Measurements from ENCODE around the gene TMEM187.
A peak's percentile ranks its signal among the peaks of the same experiment; 100 is the strongest.

TMEM187 gene

GRCh38 chrX:153935326-153935851 lies 37.2 kb upstream of the TMEM187 start:
- DNase-seq, result no peak

GRCh38 chrX:153937056-153937455 lies 35.5 kb upstream of the TMEM187 start:
- no peak for DNase-seq

GRCh38 chrX:153938226-153938786 lies 34.2 kb upstream of the TMEM187 start:
- DNase-seq, result no peak

- DNase-seq, result no peak
Observed at GRCh38 chrX:153939573-153939972, 33.0 kb upstream of the TMEM187 start.

GRCh38 chrX:153941336-153942252 lies 31.0 kb upstream of the TMEM187 start:
- no peak for DNase-seq

- peak; percentile 52 to 63 for DNase-seq
Observed at GRCh38 chrX:153944140-153944799, 28.3 kb upstream of the TMEM187 start, which contains the start of gene RENBP. Gene RENBP, minus strand, starts transcription at chrX:153944643. Its CDS starts 33 bp downstream, at chrX:153944610.

GRCh38 chrX:153944800-153945150 lies 27.8 kb upstream of the TMEM187 start:
- DNase-seq, result no peak

GRCh38 chrX:153945956-153946943 lies 26.3 kb upstream of the TMEM187 start:
- no peak for DNase-seq

GRCh38 chrX:153947009-153947769 lies 25.4 kb upstream of the TMEM187 start:
- DNase-seq, result peak; percentile 80

- no peak for DNase-seq
Observed at GRCh38 chrX:153948002-153948466, 24.5 kb upstream of the TMEM187 start.

- DNase-seq, result no peak
Observed at GRCh38 chrX:153948847-153949805, 23.4 kb upstream of the TMEM187 start.

GRCh38 chrX:153950127-153950526 lies 22.4 kb upstream of the TMEM187 start:
- no peak for DNase-seq

GRCh38 chrX:153951683-153952372 lies 20.7 kb upstream of the TMEM187 start:
- DNase-seq, result no peak

GRCh38 chrX:153952373-153953026 lies 20.1 kb upstream of the TMEM187 start:
- DNase-seq, result no peak

- peak; percentile 79 for DNase-seq
Observed at GRCh38 chrX:153953342-153953830, 19.2 kb upstream of the TMEM187 start.

GRCh38 chrX:153953892-153954557 lies 18.5 kb upstream of the TMEM187 start:
- no peak for DNase-seq

- no peak for DNase-seq
Observed at GRCh38 chrX:153954558-153955227, 17.9 kb upstream of the TMEM187 start.
